Muscle layer of duodenum (tissue), 2 donors: Measurements from ENCODE around the gene NAV1.
"Not testable (repeated sequence)": the region's sequence is repeated elsewhere in the genome, so short reads cannot be mapped to it uniquely, and the experiment has no call there.

Experiments used
- H3K27ac ChIP-seq: one replicate; pipeline ENCODE4 v1.7.0; 2013; ENCODE audit warnings: mild to moderate bottlenecking, low read length
- H3K27me3 ChIP-seq: one replicate; pipeline ENCODE4 v1.7.0; 2013; ENCODE audit warnings: low read depth, mild to moderate bottlenecking, control low read depth, low read length
- H3K36me3 ChIP-seq, 2 donors: one replicate each; pipeline ENCODE4 v1.7.0; 2013; ENCODE audit warnings: low read length in 2 of 2, control low read depth in 1 of 2, mild to moderate bottlenecking in 1 of 2; ENCODE audit not compliant: insufficient read depth in 2 of 2, control insufficient read depth in 1 of 2
- H3K4me1 ChIP-seq, 2 donors: one replicate each; pipeline ENCODE4 v1.7.0; 2013; ENCODE audit warnings: low read length in 2 of 2, mild to moderate bottlenecking in 2 of 2, control low read depth in 1 of 2, moderate library complexity in 1 of 2; ENCODE audit not compliant: insufficient read depth in 2 of 2, control insufficient read depth in 1 of 2
- H3K4me3 ChIP-seq, 2 donors: one replicate each; pipeline ENCODE4 v1.7.0; 2013; ENCODE audit warnings: low read length in 2 of 2, low read depth in 1 of 2, mild to moderate bottlenecking in 1 of 2
- H3K9me3 ChIP-seq, 2 donors: one replicate each; pipeline ENCODE4 v1.7.0; 2013; ENCODE audit warnings: low read length in 2 of 2, control low read depth in 1 of 2, mild to moderate bottlenecking in 1 of 2; ENCODE audit not compliant: control insufficient read depth in 1 of 2
- donor health status: healthy.

Gene NAV1

DNA sequence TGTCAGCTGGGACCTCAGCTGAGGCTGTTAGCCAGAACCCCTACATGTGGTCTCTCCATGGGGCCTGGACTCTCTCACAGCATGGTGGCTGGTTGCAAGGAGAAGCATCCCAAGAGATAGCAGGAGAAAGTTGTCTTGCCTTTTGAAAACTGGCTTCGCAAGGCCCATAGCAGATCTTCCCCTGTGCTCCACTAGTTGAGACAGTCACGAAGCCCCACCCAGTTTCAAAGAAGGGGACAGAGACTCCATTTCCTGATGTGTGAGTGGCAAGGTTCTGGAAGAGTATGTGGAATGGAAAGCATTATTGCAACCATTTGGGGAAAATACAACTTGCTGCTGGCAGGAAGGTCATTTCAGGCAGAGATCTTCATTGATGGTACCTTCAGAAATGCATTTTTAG lies 24.5 kb upstream of the NAV1 start:
- no peaks in the 10 kb centered on the region for H3K36me3 ChIP-seq
- H3K4me1 ChIP-seq = peaks cover 4 to 16% of the 10 kb centered on the region in 2 donors
- no peak overlapping the region for H3K27ac ChIP-seq

DNA sequence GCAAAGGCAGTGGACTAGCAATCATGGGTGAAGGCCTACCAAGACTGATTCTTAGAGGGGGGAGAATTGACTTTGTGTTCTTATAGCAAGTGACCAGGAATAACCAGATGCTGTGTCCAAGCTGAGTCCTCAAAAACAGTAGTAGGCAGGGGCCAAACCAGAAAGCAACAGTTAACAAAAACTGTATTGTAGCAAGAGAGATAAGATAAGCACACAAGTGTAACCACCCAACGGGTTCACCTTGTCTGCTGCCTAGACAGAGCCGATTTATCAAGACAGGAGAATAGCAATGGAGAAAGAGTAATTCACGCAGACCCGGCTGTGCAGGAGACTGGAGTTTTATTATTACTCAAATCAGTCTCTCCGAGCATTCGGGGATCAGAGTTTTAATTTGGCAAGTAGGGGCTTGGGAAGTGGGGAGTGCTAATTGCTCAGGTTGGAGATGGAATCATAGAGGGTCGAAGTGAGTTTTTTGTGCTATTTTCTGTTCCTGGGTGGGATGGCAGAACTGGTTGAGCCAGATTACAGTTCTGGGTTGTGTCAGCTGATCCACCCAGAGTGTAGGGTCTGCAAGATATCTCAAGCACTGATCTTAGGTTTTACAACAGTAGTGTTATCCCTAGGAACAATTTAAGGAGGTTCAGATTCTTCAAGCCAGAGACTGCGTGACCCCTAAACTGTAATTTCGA lies 23.7 kb upstream of the NAV1 start:
- Histone ChIP-seq H3K4me1 (peaks cover 4 to 16% of the 10 kb centered on the region in 2 donors), H3K27ac (no peak overlapping the region), H3K36me3 (no peaks in the 10 kb centered on the region), H3K4me3 (no peak overlapping the region), H3K27me3 (no peaks in the 10 kb centered on the region), H3K9me3 (no peaks in the 10 kb centered on the region)

More for the DNA sequence above, 24.5 kb upstream of the NAV1 start:
- Histone ChIP-seq H3K27me3 (no peaks in the 10 kb centered on the region), H3K4me3 (no peak overlapping the region), H3K9me3 (no peaks in the 10 kb centered on the region)

DNA sequence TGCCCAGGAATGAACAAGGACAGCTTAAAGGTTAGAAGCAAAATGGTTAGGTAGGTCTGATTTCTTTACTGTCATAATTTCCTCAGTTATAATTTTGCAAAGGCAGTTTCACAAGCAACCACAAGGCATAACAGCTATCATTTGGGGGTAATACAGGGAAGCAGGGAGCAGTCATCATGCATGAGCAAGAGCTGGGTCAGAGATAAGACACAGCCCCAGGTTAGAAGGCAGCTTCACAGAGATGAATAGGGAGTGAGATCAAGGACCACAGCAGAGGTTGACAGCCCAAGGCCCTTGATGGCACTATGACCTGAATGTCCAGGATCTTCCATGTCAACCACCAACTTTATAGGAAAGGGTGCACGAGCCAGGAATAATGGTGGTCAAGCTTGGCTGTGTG lies 23.0 kb upstream of the NAV1 start:
- no peak overlapping the region for H3K27ac ChIP-seq
- no peaks in the 10 kb centered on the region for H3K9me3 ChIP-seq
- H3K4me1 ChIP-seq = peaks cover 4 to 16% of the 10 kb centered on the region in 2 donors
- no peaks in the 10 kb centered on the region for H3K36me3 ChIP-seq
- H3K27me3 ChIP-seq = no peaks in the 10 kb centered on the region
- H3K4me3 ChIP-seq = no peak overlapping the region

DNA sequence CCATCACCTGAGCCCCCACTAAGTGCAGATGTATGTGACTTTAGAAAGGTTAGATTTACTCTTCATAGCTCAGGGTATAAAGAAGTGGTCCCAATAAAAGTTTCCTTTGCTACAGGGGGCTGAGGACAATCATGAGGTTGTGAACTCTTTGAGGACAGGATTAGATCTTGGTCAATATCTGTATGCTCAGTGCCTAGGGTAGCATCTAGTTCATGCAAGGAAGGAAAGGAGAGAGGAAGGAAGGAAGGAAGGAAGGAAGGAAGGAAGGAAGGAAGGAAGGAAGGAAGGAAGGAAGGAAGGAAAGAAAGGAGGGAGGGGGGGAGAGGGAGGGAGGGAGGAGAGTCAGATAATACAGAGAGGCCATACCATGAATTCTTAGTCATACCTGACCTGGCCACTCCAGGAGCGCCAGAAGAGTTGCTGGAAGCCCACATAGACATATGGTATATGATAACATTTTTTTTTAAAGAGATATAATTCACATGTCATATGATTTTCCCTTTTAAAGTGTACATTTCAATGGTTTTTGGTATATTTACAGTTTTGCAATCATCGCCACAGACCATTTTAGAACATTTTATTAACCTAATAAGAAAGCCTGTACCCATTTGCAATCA lies 22.3 kb upstream of the NAV1 start:
- H3K9me3 ChIP-seq = no peaks in the 10 kb centered on the region
- no peaks in the 10 kb centered on the region for H3K27me3 ChIP-seq
- no peak overlapping the region for H3K27ac ChIP-seq
- peaks cover 4 to 13% of the 10 kb centered on the region in 2 donors for H3K4me1 ChIP-seq
- H3K4me3 ChIP-seq = no peak overlapping the region
- H3K36me3 ChIP-seq = no peaks in the 10 kb centered on the region

DNA sequence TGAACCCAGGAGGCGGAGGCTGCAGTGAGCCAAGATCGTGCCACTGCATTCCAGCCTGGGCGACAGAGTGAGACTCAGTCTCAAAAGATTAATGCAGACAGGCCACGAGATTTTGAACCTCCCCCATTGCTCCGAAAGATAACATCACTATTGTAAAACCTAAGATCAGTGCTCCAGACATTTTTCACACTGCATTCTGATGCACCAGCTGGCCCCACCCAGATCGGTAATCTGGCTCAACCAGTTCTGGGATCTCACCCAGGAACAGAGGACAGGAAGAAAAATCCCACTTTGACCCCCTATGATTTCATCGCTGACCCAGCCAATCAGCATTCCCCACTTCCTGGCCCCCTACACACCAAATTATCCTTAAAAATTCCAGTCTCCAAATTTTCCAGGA lies 21.3 kb upstream of the NAV1 start:
- H3K9me3 ChIP-seq = no peaks in the 10 kb centered on the region
- no peaks in the 10 kb centered on the region for H3K36me3 ChIP-seq
- H3K4me3 ChIP-seq = no peak overlapping the region
- no peaks in the 10 kb centered on the region for H3K27me3 ChIP-seq
- H3K4me1 ChIP-seq = peaks cover 2 to 3% of the 10 kb centered on the region in 2 donors
- H3K27ac ChIP-seq = no peak overlapping the region

DNA sequence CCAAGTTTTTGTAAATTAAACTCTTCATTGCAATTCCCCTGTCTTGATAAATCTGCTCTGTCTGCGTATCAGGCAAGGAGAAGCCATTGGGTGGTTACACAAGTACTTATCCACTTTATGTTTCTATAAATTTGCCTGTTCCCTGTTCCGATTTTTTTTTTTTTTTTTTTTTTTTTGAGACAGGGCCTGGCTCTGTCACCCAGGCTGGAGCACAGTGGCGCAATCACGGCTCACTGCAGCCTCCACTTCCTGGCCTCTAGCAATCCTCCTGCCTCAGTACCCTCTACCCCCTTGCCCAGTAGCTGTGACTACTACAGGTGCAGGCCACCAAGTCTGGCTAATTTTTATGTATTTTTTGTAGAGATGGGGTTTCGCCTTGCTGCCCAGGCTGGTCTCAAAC lies 20.9 kb upstream of the NAV1 start:
- H3K27me3 ChIP-seq = no peaks in the 10 kb centered on the region
- H3K4me1 ChIP-seq = no peaks in the 10 kb centered on the region
- no peaks in the 10 kb centered on the region for H3K9me3 ChIP-seq
- no peak overlapping the region for H3K27ac ChIP-seq
- no peaks in the 10 kb centered on the region for H3K36me3 ChIP-seq
- H3K4me3 ChIP-seq = no peak overlapping the region

DNA sequence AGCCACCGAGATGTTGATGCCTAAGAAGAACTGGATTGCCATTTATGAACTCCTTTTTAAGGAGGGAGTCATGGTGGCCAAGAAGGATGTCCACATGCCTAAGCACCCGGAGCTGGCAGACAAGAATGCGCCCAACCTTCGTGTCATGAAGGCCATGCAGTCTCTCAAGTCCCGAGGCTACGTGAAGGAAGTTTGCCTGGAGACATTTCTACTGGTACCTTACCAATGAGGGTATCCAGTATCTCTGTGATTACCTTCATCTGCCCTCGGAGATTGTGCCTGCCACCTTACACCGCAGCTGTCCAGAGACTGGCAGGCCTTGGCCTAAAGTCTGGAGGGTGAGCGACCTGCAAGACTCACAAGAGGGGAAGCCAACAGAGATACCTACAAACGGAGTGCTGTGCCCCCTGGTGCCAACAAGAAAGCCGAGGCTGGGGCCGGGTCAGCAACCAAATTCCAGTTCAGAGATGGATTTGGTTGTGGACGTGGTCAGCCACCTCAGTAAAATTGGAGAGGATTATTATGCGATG lies 18.8 kb upstream of the NAV1 start:
- not testable (repeated sequence) for H3K9me3 ChIP-seq, H3K4me1 ChIP-seq, H3K27ac ChIP-seq, H3K4me3 ChIP-seq, H3K36me3 ChIP-seq, H3K27me3 ChIP-seq

DNA sequence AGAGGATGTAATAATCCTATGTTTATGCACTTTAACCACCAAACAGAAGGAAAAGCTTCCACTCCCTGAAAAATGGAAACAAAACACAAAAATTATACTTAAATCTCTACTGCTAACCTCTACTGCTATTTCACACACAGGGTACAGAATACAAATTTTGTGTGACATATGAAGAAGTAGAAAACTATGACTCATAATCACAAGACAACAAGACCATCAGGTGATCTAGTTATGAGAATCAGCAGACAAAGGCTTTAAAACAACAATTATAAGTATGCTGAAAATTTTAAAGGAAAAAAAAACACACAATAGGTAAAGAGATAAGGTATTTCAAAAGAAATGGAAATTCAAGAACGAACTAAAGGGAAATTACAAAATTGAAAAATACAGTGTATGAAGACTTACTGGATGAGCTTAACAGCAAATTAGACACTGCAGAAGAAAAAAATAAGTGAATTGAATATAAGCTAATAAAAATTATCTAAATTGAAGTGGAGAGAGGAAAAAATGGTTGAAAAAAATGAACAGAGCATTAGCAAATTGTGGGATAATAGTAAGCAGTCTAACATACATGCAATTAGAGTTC lies 13.6 kb upstream of the NAV1 start:
- H3K36me3 ChIP-seq = no peaks in the 10 kb centered on the region
- H3K4me3 ChIP-seq = no peak overlapping the region
- H3K27me3 ChIP-seq = no peaks in the 10 kb centered on the region
- no peaks in the 10 kb centered on the region for H3K9me3 ChIP-seq
- H3K27ac ChIP-seq = no peak overlapping the region
- H3K4me1 ChIP-seq = no peaks in the 10 kb centered on the region

DNA sequence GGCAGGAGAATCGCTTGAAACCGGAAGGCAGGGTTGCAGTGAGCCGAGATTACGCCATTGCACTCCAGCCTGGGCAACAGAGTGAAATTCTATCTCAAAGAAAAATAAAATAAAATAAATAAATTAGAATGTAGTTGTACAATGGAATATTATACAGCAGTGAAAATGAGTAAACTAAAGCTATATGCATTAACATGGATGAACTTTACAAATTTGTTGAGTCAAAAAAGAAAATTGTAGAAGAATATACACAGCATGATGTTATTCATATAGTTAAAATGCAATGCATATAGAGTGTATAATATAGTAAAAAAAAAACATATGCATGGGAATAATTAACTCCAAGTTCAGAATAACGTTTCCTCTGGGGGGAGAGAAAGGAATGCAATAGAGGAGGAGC lies 11.0 kb upstream of the NAV1 start:
- Histone ChIP-seq H3K27me3 (no peaks in the 10 kb centered on the region), H3K27ac (no peak overlapping the region), H3K4me1 (peaks cover 0 to 5% of the 10 kb centered on the region in 2 donors), H3K36me3 (no peaks in the 10 kb centered on the region), H3K9me3 (no peaks in the 10 kb centered on the region), H3K4me3 (no peak overlapping the region)

DNA sequence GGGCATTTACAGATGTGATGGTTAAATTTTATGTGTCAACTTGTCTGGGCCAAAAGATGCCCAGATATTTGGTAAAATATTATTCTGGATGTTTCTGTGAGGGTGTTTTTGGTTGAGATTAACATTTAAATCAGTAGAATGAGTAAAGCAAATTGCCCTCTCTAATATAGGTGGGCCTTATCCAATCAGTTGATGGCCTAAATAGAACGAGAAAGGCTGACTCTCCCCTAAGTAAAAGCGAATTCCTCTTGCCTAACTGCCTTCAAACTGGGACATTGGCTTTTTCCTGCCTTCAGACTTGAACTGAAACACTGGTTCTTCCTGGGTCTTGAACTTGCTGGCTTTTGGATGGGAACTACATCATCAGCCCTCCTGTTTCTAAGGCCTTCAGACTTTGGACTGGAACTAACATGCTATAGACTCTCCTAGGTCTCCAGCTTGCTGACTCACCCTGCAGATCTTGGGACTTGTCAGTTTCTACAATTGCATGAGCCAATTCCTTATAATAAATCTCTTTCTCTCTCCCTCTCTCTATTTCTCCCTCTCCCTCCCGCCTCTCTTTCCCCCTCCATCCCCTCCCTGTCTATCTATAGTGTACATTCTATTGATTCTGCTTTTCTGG lies 10.2 kb upstream of the NAV1 start:
- Histone ChIP-seq H3K4me3 (no peak overlapping the region), H3K27me3 (no peaks in the 10 kb centered on the region), H3K4me1 (peaks cover 0 to 7% of the 10 kb centered on the region in 2 donors), H3K9me3 (no peaks in the 10 kb centered on the region), H3K36me3 (no peaks in the 10 kb centered on the region), H3K27ac (no peak overlapping the region)

DNA sequence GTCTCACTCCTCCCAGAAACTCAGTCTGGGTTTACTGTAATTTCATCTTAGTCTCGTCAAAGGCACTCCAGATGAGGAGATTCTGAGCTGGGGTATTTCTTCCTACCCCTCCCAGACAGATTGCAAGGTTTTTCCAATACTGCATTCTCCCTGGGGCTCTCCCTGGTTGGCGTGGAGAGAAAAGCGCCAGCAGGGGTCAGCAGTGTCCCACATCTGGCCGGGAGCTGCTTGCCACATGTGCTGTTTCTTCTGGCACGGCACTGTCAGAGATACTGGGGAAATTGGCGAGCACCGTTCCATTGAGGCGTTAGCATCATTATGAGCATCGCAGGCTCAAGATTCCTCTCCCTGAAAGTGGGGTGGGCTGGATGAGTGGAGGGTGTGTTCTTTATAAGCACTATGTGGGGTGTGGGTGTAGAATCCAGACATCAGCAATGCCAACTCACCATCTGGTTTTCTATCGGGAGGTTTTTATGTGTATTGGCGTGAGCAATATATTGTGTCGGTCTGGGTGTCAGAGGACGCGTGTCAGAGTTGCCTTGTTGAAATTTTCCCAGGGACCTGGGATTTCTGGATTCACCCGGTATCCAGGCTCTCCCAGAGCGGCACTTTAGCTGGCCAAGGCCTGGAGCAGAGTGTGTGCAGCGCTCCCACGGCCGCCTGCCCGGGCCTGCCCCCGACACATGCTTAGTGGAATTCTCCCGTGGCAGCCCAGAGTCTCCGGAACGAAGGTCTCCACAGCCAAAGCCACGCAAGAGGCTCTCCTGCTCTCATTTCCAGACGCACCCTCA lies 8.0 kb upstream of the NAV1 start:
- no peak overlapping the region for H3K27ac ChIP-seq

More for the DNA sequence above, 8.0 kb upstream of the NAV1 start:
- Histone ChIP-seq H3K36me3 (no peaks in the 10 kb centered on the region), H3K4me3 (no peak overlapping the region), H3K4me1 (peaks cover under 1 to 17% of the 10 kb centered on the region in 2 donors), H3K27me3 (no peaks in the 10 kb centered on the region), H3K9me3 (no peaks in the 10 kb centered on the region)
